Neural crest cell (in vitro differentiated cells): ENCODE data around the gene SHFL. TPM values are rescaled to one million over a fixed set of nuclear protein-coding genes. Genes with fewer than 3 reads are reported as not detected.

Source experiments
- DNase-seq: peaks from one replicate; pipeline ENCODE4 v3.0.0; 2021; ENCODE audit warnings: low read depth, mixed read lengths, low spot score
- H3K27ac Mint-ChIP-seq: one replicate; pipeline ENCODE4 v1.8.0; 2021; ENCODE audit warnings: mild to moderate bottlenecking, mixed read lengths; ENCODE audit not compliant: unreplicated experiment
- H3K27me3 Mint-ChIP-seq: 2 replicates; pipeline ENCODE4 v1.8.0; 2021; ENCODE audit warnings: low read depth, mild to moderate bottlenecking, mixed read lengths
- H3K36me3 Mint-ChIP-seq: 2 replicates; pipeline ENCODE4 v1.8.0; 2021; ENCODE audit warnings: low read depth, mild to moderate bottlenecking, mixed read lengths
- H3K4me1 Mint-ChIP-seq: 2 replicates; pipeline ENCODE4 v1.8.0; 2021; ENCODE audit warnings: mixed read lengths
- H3K4me3 Mint-ChIP-seq: one replicate; pipeline ENCODE4 v1.8.0; 2021; ENCODE audit warnings: mild to moderate bottlenecking, mixed read lengths
- H3K9me3 Mint-ChIP-seq: 2 replicates; pipeline ENCODE4 v1.8.0; 2021; ENCODE audit warnings: mixed read lengths
- long read RNA-seq: library from polyadenylated mRNA; unstranded; transcript quantifications from one replicate; pipeline ENCODE4 v2.0.0, GENCODE V29; 2020
- total RNA-seq: library from RNA; stranded (reverse); gene quantifications from 2 replicates; pipeline ENCODE4 v1.2.1, GENCODE V29; 2021
- TF ChIP-seq, protein P1 (sequence below): fragments of 200-600 bp; sonication (generic); conservative IDR thresholded peaks from 2 replicates; pipeline ENCODE4 v1.5.0; 2021; ENCODE audit warnings: antibody characterized with exemption, mild to moderate bottlenecking

SHFL gene
- total RNA-seq, result 0.89 and 0.93 TPM in 2 replicates
- long read RNA-seq, result 0 reads

DNA sequence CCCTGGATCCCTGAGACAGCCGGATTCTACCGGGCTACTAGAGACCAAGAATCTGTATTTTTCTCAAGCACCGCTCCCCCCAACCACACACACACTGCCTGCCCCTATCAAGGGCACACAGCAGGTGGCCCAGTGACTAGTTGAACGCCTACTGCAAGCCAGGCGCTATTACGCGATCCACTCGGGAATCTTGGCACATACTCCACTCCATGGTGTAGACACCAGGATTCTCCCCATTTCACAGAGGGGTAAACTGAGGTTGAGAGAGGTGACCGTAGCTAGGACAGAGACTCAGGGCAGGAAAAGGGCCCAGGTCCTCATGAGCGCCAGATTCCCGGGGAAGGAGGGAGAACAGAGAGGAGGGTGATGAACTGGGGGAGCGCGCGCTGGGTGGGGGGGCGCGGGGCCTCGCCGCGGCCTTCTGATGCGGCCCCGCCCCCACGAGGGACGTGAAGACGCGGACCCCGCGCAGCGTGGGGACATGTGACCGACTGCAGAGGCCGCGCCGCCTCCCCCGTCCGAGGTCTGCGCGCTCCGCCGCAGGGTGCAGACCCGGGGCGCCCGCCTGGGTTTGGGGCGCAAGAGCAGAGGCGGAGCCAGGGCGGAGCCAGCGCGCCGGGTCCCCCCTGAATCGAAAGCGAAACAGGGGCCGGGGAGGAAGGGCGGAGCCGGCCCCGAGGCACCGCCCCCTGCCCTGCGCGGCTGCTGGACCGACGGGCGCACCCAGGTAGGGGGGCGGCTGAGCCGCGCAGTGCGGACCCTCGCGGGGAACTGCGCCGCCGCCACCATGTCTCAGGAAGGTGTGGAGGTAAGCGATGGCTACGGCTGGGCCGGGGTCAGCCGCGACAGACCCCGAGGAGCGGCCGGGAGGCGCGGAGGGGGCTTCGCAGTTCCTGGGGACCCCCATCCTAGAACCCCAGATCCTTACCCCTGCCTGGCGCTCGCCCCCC, at the start of gene SHFL:
Gene SHFL, plus strand, starts transcription at position 677 of the 950 bp plus-strand sequence. Its CDS starts 111 bp downstream, at position 788.
- H3K9me3 Mint-ChIP-seq, result no peaks in the 10 kb centered on the region
- DNase-seq, result no peak
- H3K4me1 Mint-ChIP-seq, result no peaks in the 10 kb centered on the region
- no peak within 1 kb of the TSS for H3K27ac Mint-ChIP-seq
- peak within 1 kb of the TSS; percentile 84 for H3K4me3 Mint-ChIP-seq
- H3K27me3 Mint-ChIP-seq, result peaks cover 62% of the 10 kb centered on the region
- TF ChIP-seq, protein P1, sequence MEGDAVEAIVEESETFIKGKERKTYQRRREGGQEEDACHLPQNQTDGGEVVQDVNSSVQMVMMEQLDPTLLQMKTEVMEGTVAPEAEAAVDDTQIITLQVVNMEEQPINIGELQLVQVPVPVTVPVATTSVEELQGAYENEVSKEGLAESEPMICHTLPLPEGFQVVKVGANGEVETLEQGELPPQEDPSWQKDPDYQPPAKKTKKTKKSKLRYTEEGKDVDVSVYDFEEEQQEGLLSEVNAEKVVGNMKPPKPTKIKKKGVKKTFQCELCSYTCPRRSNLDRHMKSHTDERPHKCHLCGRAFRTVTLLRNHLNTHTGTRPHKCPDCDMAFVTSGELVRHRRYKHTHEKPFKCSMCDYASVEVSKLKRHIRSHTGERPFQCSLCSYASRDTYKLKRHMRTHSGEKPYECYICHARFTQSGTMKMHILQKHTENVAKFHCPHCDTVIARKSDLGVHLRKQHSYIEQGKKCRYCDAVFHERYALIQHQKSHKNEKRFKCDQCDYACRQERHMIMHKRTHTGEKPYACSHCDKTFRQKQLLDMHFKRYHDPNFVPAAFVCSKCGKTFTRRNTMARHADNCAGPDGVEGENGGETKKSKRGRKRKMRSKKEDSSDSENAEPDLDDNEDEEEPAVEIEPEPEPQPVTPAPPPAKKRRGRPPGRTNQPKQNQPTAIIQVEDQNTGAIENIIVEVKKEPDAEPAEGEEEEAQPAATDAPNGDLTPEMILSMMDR, result no peak
- H3K36me3 Mint-ChIP-seq, result no peaks in the 10 kb centered on the region

DNA sequence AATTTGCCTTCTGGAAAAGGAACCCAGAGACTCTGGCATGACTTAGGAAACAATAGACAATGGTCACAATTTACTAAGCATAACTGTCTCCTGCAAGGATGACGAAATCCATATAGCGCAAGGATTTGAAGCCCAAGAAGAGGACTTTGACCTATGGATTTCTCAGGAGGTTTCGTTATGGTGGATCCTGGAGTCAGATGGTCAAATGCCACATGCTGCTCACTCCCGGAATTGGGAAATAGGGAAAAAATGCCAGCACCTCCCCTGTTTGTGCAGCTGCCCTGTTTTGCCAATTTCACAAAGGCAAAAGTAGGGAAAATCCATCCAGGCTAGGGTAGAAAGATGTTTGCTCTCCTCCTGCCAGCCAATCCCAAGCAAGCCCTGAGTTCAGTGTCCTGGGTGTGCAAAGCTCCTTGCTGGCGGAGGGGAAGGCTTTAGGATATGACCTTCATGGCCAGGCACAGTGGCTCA, 49.5 kb upstream of the SHFL start:
- no peak for DNase-seq
- Mint-ChIP-seq H3K27me3 (peaks cover 75% of the 10 kb centered on the region), H3K9me3 (no peaks in the 10 kb centered on the region), H3K27ac (no peak overlapping the region), H3K36me3 (no peaks in the 10 kb centered on the region), H3K4me1 (no peaks in the 10 kb centered on the region), H3K4me3 (no peak overlapping the region)
- TF ChIP-seq, protein P1, result no peak

DNA sequence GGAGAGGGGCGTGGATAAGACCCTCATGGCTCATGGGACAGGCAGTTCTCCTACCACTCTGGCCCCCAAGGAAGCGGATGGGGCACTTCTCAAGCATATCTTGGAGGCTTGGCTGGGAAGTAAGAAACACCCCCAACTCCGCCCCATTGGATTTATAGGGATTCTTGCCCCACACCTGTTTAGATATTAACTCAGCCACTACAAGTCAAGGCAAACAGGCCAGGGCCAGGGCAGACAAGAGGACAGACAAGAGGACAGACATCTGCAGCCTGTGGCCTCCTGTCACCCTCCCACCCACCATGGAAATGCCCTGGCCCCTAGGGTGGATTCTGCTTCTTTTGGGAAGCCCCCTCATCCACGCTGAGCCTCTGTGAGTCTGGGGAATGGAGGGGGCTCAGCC, 48.8 kb upstream of the SHFL start:
- H3K9me3 Mint-ChIP-seq, result no peaks in the 10 kb centered on the region
- H3K4me3 Mint-ChIP-seq, result no peak overlapping the region
- peaks cover 76% of the 10 kb centered on the region for H3K27me3 Mint-ChIP-seq
- H3K27ac Mint-ChIP-seq, result no peak overlapping the region
- H3K36me3 Mint-ChIP-seq, result no peaks in the 10 kb centered on the region
- no peaks in the 10 kb centered on the region for H3K4me1 Mint-ChIP-seq
- TF ChIP-seq, protein P1, result no peak
- no peak for DNase-seq

DNA sequence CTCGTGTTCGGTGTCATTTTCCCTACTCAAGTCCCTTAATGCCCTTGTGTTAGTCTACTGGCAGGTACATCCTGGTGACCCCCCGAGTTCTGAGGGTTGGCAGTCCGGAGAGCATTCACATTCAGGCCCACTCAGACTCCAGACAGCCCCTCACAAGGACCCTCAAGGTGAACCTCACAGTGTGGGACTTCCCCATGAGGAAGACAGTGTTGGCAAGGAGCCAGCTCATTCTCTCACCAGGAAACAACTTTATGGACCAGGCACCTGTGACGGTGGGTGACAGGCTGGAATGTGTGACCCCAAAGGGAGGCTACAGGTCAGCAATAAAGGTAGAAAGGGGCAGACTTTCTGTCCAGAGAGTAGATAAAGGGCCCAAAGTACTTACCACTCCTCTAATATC, 48.3 kb upstream of the SHFL start:
- TF ChIP-seq, protein P1, result no peak
- peaks cover 76% of the 10 kb centered on the region for H3K27me3 Mint-ChIP-seq
- no peaks in the 10 kb centered on the region for H3K9me3 Mint-ChIP-seq
- H3K4me3 Mint-ChIP-seq, result no peak overlapping the region
- H3K4me1 Mint-ChIP-seq, result no peaks in the 10 kb centered on the region
- H3K27ac Mint-ChIP-seq, result no peak overlapping the region
- DNase-seq, result no peak
- no peaks in the 10 kb centered on the region for H3K36me3 Mint-ChIP-seq

DNA sequence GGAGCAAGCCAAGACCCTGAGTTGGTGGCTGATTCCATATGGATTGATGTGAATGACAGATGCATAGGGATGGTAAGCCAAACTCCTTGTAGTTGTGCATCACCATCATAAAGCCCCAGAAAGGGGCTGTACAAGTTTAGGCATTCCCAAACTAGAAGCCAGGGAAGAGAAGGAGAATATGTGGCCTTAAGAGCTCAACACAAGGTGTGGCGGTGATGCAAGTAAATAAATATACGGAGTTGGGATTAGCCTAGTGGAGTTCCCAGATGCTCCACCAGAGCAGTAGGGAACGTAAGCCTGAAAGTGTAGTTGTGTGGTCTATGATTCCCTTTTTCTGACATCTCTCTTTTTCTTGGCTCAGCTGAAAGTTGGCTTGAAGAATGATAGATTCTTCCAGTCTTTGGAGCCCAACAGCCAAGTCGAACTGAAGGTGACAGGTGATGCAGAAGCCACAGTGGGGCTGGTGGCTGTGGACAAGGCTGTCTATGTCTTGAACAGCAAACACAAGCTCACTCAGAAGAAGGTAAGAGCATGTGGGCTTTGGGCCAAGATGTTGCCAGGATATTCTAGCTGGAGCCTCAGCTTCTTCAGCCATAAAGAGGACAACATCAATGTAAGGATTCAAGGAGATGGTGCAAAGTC, 42.7 kb upstream of the SHFL start:
- Mint-ChIP-seq H3K36me3 (no peaks in the 10 kb centered on the region), H3K4me1 (no peaks in the 10 kb centered on the region), H3K9me3 (peaks cover 4% of the 10 kb centered on the region), H3K4me3 (no peak overlapping the region), H3K27me3 (peaks cover 80% of the 10 kb centered on the region), H3K27ac (no peak overlapping the region)
- DNase-seq, result no peak
- TF ChIP-seq, protein P1, result no peak
